Muscle layer of colon (tissue), 2 donors: ENCODE results near the gene TBL3.

Source experiments
- H3K27ac ChIP-seq: one replicate; pipeline ENCODE4 v1.7.0; 2013; ENCODE audit warnings: low read depth, mild to moderate bottlenecking, low read length, moderate library complexity
- H3K27me3 ChIP-seq, 2 donors: one replicate each; pipeline ENCODE4 v1.7.0; 2013; ENCODE audit warnings: low read length in 2 of 2, mild to moderate bottlenecking in 2 of 2; ENCODE audit not compliant: insufficient read depth in 2 of 2, control insufficient read depth in 1 of 2
- H3K36me3 ChIP-seq: one replicate; pipeline ENCODE4 v1.7.0; 2013; ENCODE audit warnings: mild to moderate bottlenecking, low read length; ENCODE audit not compliant: insufficient read depth
- H3K4me1 ChIP-seq: one replicate; pipeline ENCODE4 v1.7.0; 2013; ENCODE audit warnings: mild to moderate bottlenecking, low read length; ENCODE audit not compliant: insufficient read depth
- H3K4me3 ChIP-seq, 2 donors: one replicate each; pipeline ENCODE4 v1.7.0; 2013; ENCODE audit warnings: low read length in 2 of 2, low read depth in 1 of 2, mild to moderate bottlenecking in 1 of 2, moderate library complexity in 1 of 2
- H3K9ac ChIP-seq: one replicate; pipeline ENCODE4 v1.7.0; 2013; ENCODE audit warnings: low read length
- H3K9me3 ChIP-seq: one replicate; pipeline ENCODE4 v1.7.0; 2013; ENCODE audit warnings: mild to moderate bottlenecking, low read length
- donor health status: abdominal sarcoma.
- donor health status: Adenocarcinoma of cecum.

Gene TBL3

GRCh38 chr16:1979271-1980029, 7.6 kb downstream of the TBL3 start:
- Histone ChIP-seq H3K9ac (no peak overlapping the region), H3K27me3 (peaks cover 22 to 67% of the 10 kb centered on the region in 2 donors), H3K9me3 (no peaks in the 10 kb centered on the region), H3K36me3 (peaks cover 32% of the 10 kb centered on the region), H3K4me3 (no peak overlapping the region), H3K27ac (no peak overlapping the region), H3K4me1 (peaks cover 5% of the 10 kb centered on the region)

GRCh38 chr16:1980030-1980769, 8.3 kb downstream of the TBL3 start:
- no peak overlapping the region for H3K9ac ChIP-seq
- H3K4me1 ChIP-seq = peaks cover 11% of the 10 kb centered on the region
- peaks cover 24% of the 10 kb centered on the region for H3K36me3 ChIP-seq
- no peaks in the 10 kb centered on the region for H3K9me3 ChIP-seq
- peaks cover 22 to 67% of the 10 kb centered on the region in 2 donors for H3K27me3 ChIP-seq
- H3K27ac ChIP-seq = no peak overlapping the region
- no peak overlapping the region for H3K4me3 ChIP-seq

- no peak overlapping the region for H3K27ac ChIP-seq
- H3K4me1 ChIP-seq = peaks cover 14% of the 10 kb centered on the region
- H3K36me3 ChIP-seq = peaks cover 20% of the 10 kb centered on the region
- no peaks in the 10 kb centered on the region for H3K9me3 ChIP-seq
- peaks cover 22 to 67% of the 10 kb centered on the region in 2 donors for H3K27me3 ChIP-seq
- no peak overlapping the region for H3K9ac ChIP-seq
- no peak overlapping the region for H3K4me3 ChIP-seq
These were observed 8.9 kb downstream of the TBL3 start for GRCh38 chr16:1980770-1981087.

- Histone ChIP-seq H3K9me3 (no peaks in the 10 kb centered on the region), H3K9ac (no peak within 1 kb of the TSS), H3K27ac (no peak within 1 kb of the TSS), H3K36me3 (peaks cover 20% of the 10 kb centered on the region), H3K4me1 (peaks cover 14% of the 10 kb centered on the region), H3K27me3 (peaks cover 19 to 62% of the 10 kb centered on the region in 2 donors), H3K4me3 (no peak within 1 kb of the TSS)
These were observed 9.6 kb downstream of the TBL3 start, which contains the start of gene NOXO1 for GRCh38 chr16:1981398-1981836. Gene NOXO1, minus strand, starts transcription at chr16:1981469. Its CDS starts 290 bp downstream, at chr16:1981179.

- H3K27ac ChIP-seq = no peak overlapping the region
- H3K4me1 ChIP-seq = peaks cover 14% of the 10 kb centered on the region
- H3K9me3 ChIP-seq = no peaks in the 10 kb centered on the region
- no peak overlapping the region for H3K4me3 ChIP-seq
- H3K36me3 ChIP-seq = peaks cover 20% of the 10 kb centered on the region
- H3K9ac ChIP-seq = no peak overlapping the region
- peaks cover 19 to 60% of the 10 kb centered on the region in 2 donors for H3K27me3 ChIP-seq
These were observed 10.2 kb downstream of the TBL3 start for GRCh38 chr16:1982013-1982433.

GRCh38 chr16:1982991-1983543, 11.2 kb downstream of the TBL3 start:
- H3K4me3 ChIP-seq = peak overlapping the region; percentile 61 to 87
- H3K9me3 ChIP-seq = no peaks in the 10 kb centered on the region
- H3K9ac ChIP-seq = no peak overlapping the region
- H3K4me1 ChIP-seq = peaks cover 14% of the 10 kb centered on the region
- H3K27me3 ChIP-seq = peaks cover 19 to 50% of the 10 kb centered on the region in 2 donors
- H3K36me3 ChIP-seq = peaks cover 15% of the 10 kb centered on the region
- no peak overlapping the region for H3K27ac ChIP-seq

GRCh38 chr16:1983544-1984346, 11.9 kb downstream of the TBL3 start, which contains the start of gene GFER:
Gene GFER, plus strand, starts transcription at chr16:1984193. Its CDS starts 26 bp downstream, at chr16:1984219.
- Histone ChIP-seq H3K4me1 (peaks cover 14% of the 10 kb centered on the region), H3K4me3 (peak within 1 kb of the TSS; percentile 61 to 87), H3K36me3 (peaks cover 15% of the 10 kb centered on the region), H3K27ac (peak within 1 kb of the TSS; percentile 63), H3K27me3 (peaks cover 22 to 47% of the 10 kb centered on the region in 2 donors), H3K9ac (peak within 1 kb of the TSS; percentile 27), H3K9me3 (no peaks in the 10 kb centered on the region)

- Histone ChIP-seq H3K4me1 (peaks cover 14% of the 10 kb centered on the region), H3K9ac (peak overlapping the region; percentile 27), H3K4me3 (peak overlapping the region; percentile 61 to 87), H3K36me3 (peaks cover 15% of the 10 kb centered on the region), H3K9me3 (no peaks in the 10 kb centered on the region), H3K27me3 (peaks cover 31 to 47% of the 10 kb centered on the region in 2 donors), H3K27ac (peak overlapping the region; percentile 63)
These were observed 12.7 kb downstream of the TBL3 start for GRCh38 chr16:1984347-1985225.

- Histone ChIP-seq H3K27ac (no peak overlapping the region), H3K4me3 (peak overlapping the region in 1 of 2 donors; percentile 61), H3K27me3 (peaks cover 34 to 43% of the 10 kb centered on the region in 2 donors), H3K9ac (no peak overlapping the region), H3K9me3 (no peaks in the 10 kb centered on the region), H3K36me3 (peaks cover 15% of the 10 kb centered on the region), H3K4me1 (peaks cover 16% of the 10 kb centered on the region)
These were observed 13.8 kb downstream of the TBL3 start for GRCh38 chr16:1985466-1986150.

GRCh38 chr16:1987198-1987597, 15.3 kb downstream of the TBL3 start:
- Histone ChIP-seq H3K9me3 (no peaks in the 10 kb centered on the region), H3K36me3 (peaks cover 15% of the 10 kb centered on the region), H3K27me3 (peaks cover 28 to 39% of the 10 kb centered on the region in 2 donors), H3K9ac (no peak overlapping the region), H3K4me3 (no peak overlapping the region), H3K27ac (no peak overlapping the region), H3K4me1 (peaks cover 24% of the 10 kb centered on the region)
